Hepatocyte (in vitro differentiated cells): Measurements from ENCODE around the gene LOXHD1.

Experiments used
- EZH2 ChIP-seq: fragments of 200-600 bp; sonication (generic); IDR thresholded peaks from 2 replicates; pipeline ENCODE4 v1.6.1; 2016; ENCODE audit warnings: antibody characterized with exemption, mild to moderate bottlenecking, borderline replicate concordance
- EZH2phosphoT487 ChIP-seq: fragments of 200-600 bp; sonication (generic); IDR thresholded peaks from one replicate; pipeline ENCODE4 v1.6.1; 2018; ENCODE audit warnings: antibody characterized with exemption, mild to moderate bottlenecking, low read depth, moderate library complexity; ENCODE audit not compliant: unreplicated experiment, severe bottlenecking
- TF ChIP-seq, protein P1 (sequence below): fragments of 200-600 bp; sonication (generic); IDR thresholded peaks from 2 replicates; pipeline ENCODE4 v1.5.1; 2016; ENCODE audit warnings: antibody characterized with exemption, mild to moderate bottlenecking; ENCODE audit not compliant: poor library complexity

DNA sequence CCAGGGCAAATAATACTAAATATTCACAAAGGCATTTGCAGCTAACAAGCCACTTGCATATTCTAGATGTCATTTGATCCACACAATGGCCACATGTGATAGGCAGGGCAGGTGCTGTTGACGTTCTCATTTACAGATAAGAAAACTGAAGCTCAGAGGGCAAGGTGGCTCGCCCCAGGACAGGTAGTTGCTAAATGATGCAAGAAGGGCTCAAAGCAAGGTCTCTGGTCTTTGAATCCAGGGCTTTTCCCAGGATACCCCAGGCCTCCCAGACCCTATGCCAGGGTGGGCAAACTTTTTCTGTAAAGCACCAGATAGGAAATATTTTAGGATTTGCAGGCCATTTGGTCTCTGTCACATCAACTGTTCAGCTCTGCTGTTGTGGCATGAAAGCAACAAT, 35.1 kb downstream of the LOXHD1 start:
- TF ChIP-seq, protein P1, sequence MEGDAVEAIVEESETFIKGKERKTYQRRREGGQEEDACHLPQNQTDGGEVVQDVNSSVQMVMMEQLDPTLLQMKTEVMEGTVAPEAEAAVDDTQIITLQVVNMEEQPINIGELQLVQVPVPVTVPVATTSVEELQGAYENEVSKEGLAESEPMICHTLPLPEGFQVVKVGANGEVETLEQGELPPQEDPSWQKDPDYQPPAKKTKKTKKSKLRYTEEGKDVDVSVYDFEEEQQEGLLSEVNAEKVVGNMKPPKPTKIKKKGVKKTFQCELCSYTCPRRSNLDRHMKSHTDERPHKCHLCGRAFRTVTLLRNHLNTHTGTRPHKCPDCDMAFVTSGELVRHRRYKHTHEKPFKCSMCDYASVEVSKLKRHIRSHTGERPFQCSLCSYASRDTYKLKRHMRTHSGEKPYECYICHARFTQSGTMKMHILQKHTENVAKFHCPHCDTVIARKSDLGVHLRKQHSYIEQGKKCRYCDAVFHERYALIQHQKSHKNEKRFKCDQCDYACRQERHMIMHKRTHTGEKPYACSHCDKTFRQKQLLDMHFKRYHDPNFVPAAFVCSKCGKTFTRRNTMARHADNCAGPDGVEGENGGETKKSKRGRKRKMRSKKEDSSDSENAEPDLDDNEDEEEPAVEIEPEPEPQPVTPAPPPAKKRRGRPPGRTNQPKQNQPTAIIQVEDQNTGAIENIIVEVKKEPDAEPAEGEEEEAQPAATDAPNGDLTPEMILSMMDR = no peak
- TF ChIP-seq EZH2 = no peak
- no peak for TF ChIP-seq EZH2phosphoT487
